Measurements from ENCODE around the gene OPN1MW.

DNA sequence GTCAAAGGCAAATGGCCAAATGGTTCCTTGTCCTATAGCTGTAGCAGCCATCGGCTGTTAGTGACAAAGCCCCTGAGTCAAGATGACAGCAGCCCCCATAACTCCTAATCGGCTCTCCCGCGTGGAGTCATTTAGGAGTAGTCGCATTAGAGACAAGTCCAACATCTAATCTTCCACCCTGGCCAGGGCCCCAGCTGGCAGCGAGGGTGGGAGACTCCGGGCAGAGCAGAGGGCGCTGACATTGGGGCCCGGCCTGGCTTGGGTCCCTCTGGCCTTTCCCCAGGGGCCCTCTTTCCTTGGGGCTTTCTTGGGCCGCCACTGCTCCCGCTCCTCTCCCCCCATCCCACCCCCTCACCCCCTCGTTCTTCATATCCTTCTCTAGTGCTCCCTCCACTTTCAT is 42.2 kb upstream of the OPN1MW start:
- TF ChIP-seq ZNF8 (CRISPR knock-in tag; IDR thresholded peaks at IDR 0.05) (no peak), RARB (CRISPR knock-in tag; IDR thresholded peaks at IDR 0.05) (no peak), ZFP3 (CRISPR knock-in tag; IDR thresholded peaks at IDR 0.05) (no peak), BACH2 (CRISPR knock-in tag; IDR thresholded peaks at IDR 0.05; ENCODE audit: borderline replicate concordance) (no peak), TOX (CRISPR knock-in tag; IDR thresholded peaks at IDR 0.05; ENCODE audit: borderline replicate concordance) (no peak), SNAI2 (CRISPR knock-in tag; IDR thresholded peaks at IDR 0.05) (no peak)
- TF ChIP-seq, protein P1, sequence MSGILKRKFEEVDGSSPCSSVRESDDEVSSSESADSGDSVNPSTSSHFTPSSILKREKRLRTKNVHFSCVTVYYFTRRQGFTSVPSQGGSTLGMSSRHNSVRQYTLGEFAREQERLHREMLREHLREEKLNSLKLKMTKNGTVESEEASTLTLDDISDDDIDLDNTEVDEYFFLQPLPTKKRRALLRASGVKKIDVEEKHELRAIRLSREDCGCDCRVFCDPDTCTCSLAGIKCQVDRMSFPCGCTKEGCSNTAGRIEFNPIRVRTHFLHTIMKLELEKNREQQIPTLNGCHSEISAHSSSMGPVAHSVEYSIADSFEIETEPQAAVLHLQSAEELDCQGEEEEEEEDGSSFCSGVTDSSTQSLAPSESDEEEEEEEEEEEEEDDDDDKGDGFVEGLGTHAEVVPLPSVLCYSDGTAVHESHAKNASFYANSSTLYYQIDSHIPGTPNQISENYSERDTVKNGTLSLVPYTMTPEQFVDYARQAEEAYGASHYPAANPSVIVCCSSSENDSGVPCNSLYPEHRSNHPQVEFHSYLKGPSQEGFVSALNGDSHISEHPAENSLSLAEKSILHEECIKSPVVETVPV (CRISPR knock-in tag; IDR thresholded peaks at IDR 0.05), result no peak
- TF ChIP-seq, protein P2, sequence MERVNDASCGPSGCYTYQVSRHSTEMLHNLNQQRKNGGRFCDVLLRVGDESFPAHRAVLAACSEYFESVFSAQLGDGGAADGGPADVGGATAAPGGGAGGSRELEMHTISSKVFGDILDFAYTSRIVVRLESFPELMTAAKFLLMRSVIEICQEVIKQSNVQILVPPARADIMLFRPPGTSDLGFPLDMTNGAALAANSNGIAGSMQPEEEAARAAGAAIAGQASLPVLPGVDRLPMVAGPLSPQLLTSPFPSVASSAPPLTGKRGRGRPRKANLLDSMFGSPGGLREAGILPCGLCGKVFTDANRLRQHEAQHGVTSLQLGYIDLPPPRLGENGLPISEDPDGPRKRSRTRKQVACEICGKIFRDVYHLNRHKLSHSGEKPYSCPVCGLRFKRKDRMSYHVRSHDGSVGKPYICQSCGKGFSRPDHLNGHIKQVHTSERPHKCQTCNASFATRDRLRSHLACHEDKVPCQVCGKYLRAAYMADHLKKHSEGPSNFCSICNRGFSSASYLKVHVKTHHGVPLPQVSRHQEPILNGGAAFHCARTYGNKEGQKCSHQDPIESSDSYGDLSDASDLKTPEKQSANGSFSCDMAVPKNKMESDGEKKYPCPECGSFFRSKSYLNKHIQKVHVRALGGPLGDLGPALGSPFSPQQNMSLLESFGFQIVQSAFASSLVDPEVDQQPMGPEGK (CRISPR knock-in tag; IDR thresholded peaks at IDR 0.05; ENCODE audit: borderline replicate concordance), result no peak
- TF ChIP-seq, protein P3, sequence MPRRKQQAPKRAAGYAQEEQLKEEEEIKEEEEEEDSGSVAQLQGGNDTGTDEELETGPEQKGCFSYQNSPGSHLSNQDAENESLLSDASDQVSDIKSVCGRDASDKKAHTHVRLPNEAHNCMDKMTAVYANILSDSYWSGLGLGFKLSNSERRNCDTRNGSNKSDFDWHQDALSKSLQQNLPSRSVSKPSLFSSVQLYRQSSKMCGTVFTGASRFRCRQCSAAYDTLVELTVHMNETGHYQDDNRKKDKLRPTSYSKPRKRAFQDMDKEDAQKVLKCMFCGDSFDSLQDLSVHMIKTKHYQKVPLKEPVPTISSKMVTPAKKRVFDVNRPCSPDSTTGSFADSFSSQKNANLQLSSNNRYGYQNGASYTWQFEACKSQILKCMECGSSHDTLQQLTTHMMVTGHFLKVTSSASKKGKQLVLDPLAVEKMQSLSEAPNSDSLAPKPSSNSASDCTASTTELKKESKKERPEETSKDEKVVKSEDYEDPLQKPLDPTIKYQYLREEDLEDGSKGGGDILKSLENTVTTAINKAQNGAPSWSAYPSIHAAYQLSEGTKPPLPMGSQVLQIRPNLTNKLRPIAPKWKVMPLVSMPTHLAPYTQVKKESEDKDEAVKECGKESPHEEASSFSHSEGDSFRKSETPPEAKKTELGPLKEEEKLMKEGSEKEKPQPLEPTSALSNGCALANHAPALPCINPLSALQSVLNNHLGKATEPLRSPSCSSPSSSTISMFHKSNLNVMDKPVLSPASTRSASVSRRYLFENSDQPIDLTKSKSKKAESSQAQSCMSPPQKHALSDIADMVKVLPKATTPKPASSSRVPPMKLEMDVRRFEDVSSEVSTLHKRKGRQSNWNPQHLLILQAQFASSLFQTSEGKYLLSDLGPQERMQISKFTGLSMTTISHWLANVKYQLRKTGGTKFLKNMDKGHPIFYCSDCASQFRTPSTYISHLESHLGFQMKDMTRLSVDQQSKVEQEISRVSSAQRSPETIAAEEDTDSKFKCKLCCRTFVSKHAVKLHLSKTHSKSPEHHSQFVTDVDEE (CRISPR knock-in tag; IDR thresholded peaks at IDR 0.05), result no peak
